CD4-positive, alpha-beta T cell treated with Interleukin-1 beta for 1 hour (primary cell): ENCODE measurements around the gene PRSS56.
"Not testable (repeated sequence)": the region's sequence is repeated elsewhere in the genome, so short reads cannot be mapped to it uniquely, and the experiment has no call there.

Experiments used
- DNase-seq, 2 donors: peaks; one replicate each; pipeline ENCODE4 v3.0.0-alpha.2; 2020 to 2022

PRSS56 gene

GRCh38 chr2:232526372-232526941 is 6.3 kb downstream of the PRSS56 start:
- no peak for DNase-seq

- DNase-seq: no peak
Observed at GRCh38 chr2:232527905-232528470, 7.8 kb downstream of the PRSS56 start.

GRCh38 chr2:232528746-232529460 is 8.7 kb downstream of the PRSS56 start:
- no peak for DNase-seq

GRCh38 chr2:232529806-232530547 is 9.8 kb downstream of the PRSS56 start:
- no peak for DNase-seq

- no peak for DNase-seq
Observed at GRCh38 chr2:232530626-232531260, 10.6 kb downstream of the PRSS56 start.

GRCh38 chr2:232532419-232532818 is 12.2 kb downstream of the PRSS56 start:
- no peak for DNase-seq

GRCh38 chr2:232532821-232533220 is 12.6 kb downstream of the PRSS56 start:
- not testable (repeated sequence) for DNase-seq

GRCh38 chr2:232533944-232534710 is 13.9 kb downstream of the PRSS56 start:
- DNase-seq: no peak

GRCh38 chr2:232534940-232535651 is 14.9 kb downstream of the PRSS56 start:
- DNase-seq: no peak

GRCh38 chr2:232535761-232536530 is 15.8 kb downstream of the PRSS56 start:
- DNase-seq: no peak

GRCh38 chr2:232537079-232537478 is 16.9 kb downstream of the PRSS56 start:
- DNase-seq: no peak

GRCh38 chr2:232537499-232537898 is 17.3 kb downstream of the PRSS56 start:
- DNase-seq: no peak

- DNase-seq: peak in 1 of 2 donors; percentile 9
Observed at GRCh38 chr2:232538671-232539070, 18.5 kb downstream of the PRSS56 start.

GRCh38 chr2:232539298-232540231 is 19.4 kb downstream of the PRSS56 start, which contains the start of gene CHRNG:
CHRNG (plus strand) TSS chr2:232539692; CDS start chr2:232539748, 56 bp downstream.
- no peak for DNase-seq

- DNase-seq: no peak
Observed at GRCh38 chr2:232540441-232541041, 20.4 kb downstream of the PRSS56 start.

- DNase-seq: no peak
Observed at GRCh38 chr2:232541195-232541960, 21.2 kb downstream of the PRSS56 start.

- no peak for DNase-seq
Observed at GRCh38 chr2:232541961-232542714, 21.9 kb downstream of the PRSS56 start.
